A549 (cell line): Measurements from ENCODE around the gene ERGIC1. TPM values are rescaled to one million over a fixed set of nuclear protein-coding genes. Genes with fewer than 3 reads are reported as not detected.
A peak's percentile ranks its signal among the peaks of the same experiment; 100 is the strongest.

Experiments
- ATAC-seq, 2 experiments: fragments of 200-7000 bp in 1 of 2; fragments of >200 bp in 1 of 2; cut with Nextera tagmentation in 1 of 2; cut with Tn5 transposase in 1 of 2; 3 replicates each; pipeline versions ENCODE4 v1.8.0 to v1.9.1; 2018 to 2020; ENCODE audit warnings: mild to moderate bottlenecking in 1 of 2, moderate library complexity in 1 of 2
- CTCF ChIA-PET: fragments of 300-600 bp; sonication (Branson Sonifier 250); formaldehyde crosslinking; extraction: SDS; loops from one replicate; lab custom pipeline; 2021; ENCODE audit warnings: antibody characterized with exemption, inconsistent platforms; lab: Yijun Ruan, JAX
- POLR2A ChIA-PET: fragments of 350-600 bp; formaldehyde crosslinking; extraction: SDS; loops from one replicate; lab custom pipeline; 2021; ENCODE audit warnings: antibody characterized with exemption, inconsistent platforms; lab: Yijun Ruan, JAX
- DNase-seq, 2 experiments: peaks; one replicate each; pipeline versions ENCODE4 v3.0.0 to v3.0.0-alpha.2; 2011 to 2016; ENCODE audit warnings: low read depth in 1 of 2, low spot score in 1 of 2
- FAIRE-seq: peaks from 2 replicates; lab custom pipeline; 2011; peaks lifted over from hg19 to GRCh38; lab: Jason Lieb, UNC
- H3K27ac ChIP-seq, 2 experiments: fragments of >200 bp; sonication (Bioruptor Twin); formaldehyde crosslinking; 3 replicates each; pipeline ENCODE4 v1.5.1; 2016 to 2017
- H3K4me1 ChIP-seq: fragments of >200 bp; sonication (Bioruptor Twin); formaldehyde crosslinking; 3 replicates; pipeline ENCODE4 v1.6.1; 2016
- H3K4me2 ChIP-seq: fragments of >200 bp; sonication (Bioruptor Twin); formaldehyde crosslinking; 3 replicates; pipeline ENCODE4 v1.6.1; 2016
- H3K4me3 ChIP-seq: fragments of >200 bp; sonication (Bioruptor Twin); formaldehyde crosslinking; 3 replicates; pipeline ENCODE4 v1.5.1; 2016
- H3K9me3 ChIP-seq: fragments of >200 bp; sonication (Bioruptor Twin); formaldehyde crosslinking; 3 replicates; pipeline ENCODE4 v1.6.1; 2016
- CHD2 ChIP-seq: fragments of 150-350 bp; IDR thresholded peaks from 2 replicates; pipeline ENCODE4 v1.6.1; 2014; ENCODE audit warnings: low read length; ENCODE audit not compliant: partially characterized antibody
- EP300 ChIP-seq, 2 experiments: fragments of >200 bp; sonication (Bioruptor Twin); formaldehyde crosslinking; IDR thresholded peaks; 2 replicates in 1 of 2; 3 replicates in 1 of 2; pipeline ENCODE4 v1.6.1; 2016 to 2017
- HES2 ChIP-seq: fragments of >200 bp; sonication (Bioruptor Twin); formaldehyde crosslinking; IDR thresholded peaks from 2 replicates; pipeline ENCODE4 v1.6.1; 2016
- HOXA7 ChIP-seq: fragments of 250-450 bp; sonication (Bioruptor Pico); IDR thresholded peaks from 2 replicates; pipeline ENCODE4 v1.5.0; 2020; ENCODE audit warnings: mild to moderate bottlenecking, moderate library complexity
- HOXB5 ChIP-seq: fragments of 250-450 bp; sonication (Bioruptor Pico); IDR thresholded peaks from 2 replicates; pipeline ENCODE4 v1.5.0; 2020; ENCODE audit warnings: mild to moderate bottlenecking, moderate library complexity
- MAFK ChIP-seq: fragments of 450-650 bp; IDR thresholded peaks from 2 replicates; pipeline ENCODE4 v1.6.1; 2014; ENCODE audit not compliant: partially characterized antibody
- MAX ChIP-seq: IDR thresholded peaks from 2 replicates; pipeline ENCODE4 v1.6.1; 2012
- NFE2L2 ChIP-seq: fragments of 150-350 bp; conservative IDR thresholded peaks from 2 replicates; pipeline ENCODE4 v1.6.1; 2014; ENCODE audit warnings: low read length
- NPAS2 ChIP-seq: fragments of 250-450 bp; sonication (Bioruptor Pico); IDR thresholded peaks from 2 replicates; pipeline ENCODE4 v1.8.0; 2022; ENCODE audit warnings: mild to moderate bottlenecking, moderate library complexity, borderline replicate concordance
- NR3C1 ChIP-seq: fragments of >200 bp; sonication (Bioruptor Twin); formaldehyde crosslinking; IDR thresholded peaks from 3 replicates; pipeline ENCODE4 v1.6.1; 2017
- PHF8 ChIP-seq: fragments of 200-600 bp; sonication (generic); IDR thresholded peaks from 2 replicates; pipeline ENCODE4 v1.6.1; 2016; ENCODE audit warnings: low read depth, mild to moderate bottlenecking, antibody characterized with exemption, moderate library complexity, borderline replicate concordance
- POLR2A ChIP-seq: IDR thresholded peaks from 2 replicates; pipeline ENCODE4 v1.6.1; 2012; ENCODE audit warnings: mild to moderate bottlenecking, low read length
- RAD21 ChIP-seq, 2 experiments: fragments of >200 bp in 1 of 2; sonication (Bioruptor Twin) in 1 of 2; formaldehyde crosslinking in 1 of 2; IDR thresholded peaks in 1 of 2; conservative IDR thresholded peaks in 1 of 2; 2 replicates in 1 of 2; 3 replicates in 1 of 2; pipeline ENCODE4 v1.6.1; 2012 to 2018; ENCODE audit warnings: inconsistent platforms in 1 of 2
- RCOR1 ChIP-seq: fragments of 150-350 bp; IDR thresholded peaks from 2 replicates; pipeline ENCODE4 v1.6.1; 2014; ENCODE audit warnings: antibody characterized with exemption, low read length, low read depth
- RFX5 ChIP-seq: fragments of 450-650 bp; IDR thresholded peaks from 2 replicates; pipeline ENCODE4 v1.7.1; 2014; ENCODE audit warnings: antibody characterized with exemption, mild to moderate bottlenecking, moderate library complexity
- SMC3 ChIP-seq: fragments of >200 bp; sonication (Bioruptor Twin); formaldehyde crosslinking; IDR thresholded peaks from 3 replicates; pipeline ENCODE4 v1.6.1; 2018; ENCODE audit warnings: inconsistent platforms
- SREBF2 ChIP-seq: fragments of 450-650 bp; IDR thresholded peaks from 2 replicates; pipeline ENCODE4 v1.6.1; 2014; ENCODE audit warnings: mild to moderate bottlenecking, moderate library complexity
- TFCP2L1 ChIP-seq: fragments of 250-450 bp; sonication (Bioruptor Pico); IDR thresholded peaks from 2 replicates; pipeline ENCODE4 v1.5.0; 2021; ENCODE audit warnings: mild to moderate bottlenecking
- TP53 ChIP-seq: fragments of 250-450 bp; sonication (Bioruptor Pico); IDR thresholded peaks from 2 replicates; pipeline ENCODE4 v1.5.0; 2021; ENCODE audit warnings: mild to moderate bottlenecking, moderate library complexity
- USF2 ChIP-seq: fragments of 450-650 bp; IDR thresholded peaks from 2 replicates; pipeline ENCODE4 v1.6.1; 2014; ENCODE audit warnings: antibody characterized with exemption
- ZNF302 ChIP-seq: fragments of 250-450 bp; sonication (Bioruptor Pico); IDR thresholded peaks from 2 replicates; pipeline ENCODE4 v1.9.0; 2021; ENCODE audit warnings: inconsistent platforms, mild to moderate bottlenecking, moderate library complexity
- ZSCAN20 ChIP-seq: fragments of 250-450 bp; sonication (Bioruptor Pico); IDR thresholded peaks from 2 replicates; pipeline ENCODE4 v1.8.0; 2022; ENCODE audit warnings: mild to moderate bottlenecking, moderate library complexity
- WGBS: methylation state at CpG from one replicate; pipeline ENCODE4 v1.1.6; 2017; ENCODE audit errors: missing lambda C conversion rate; 5-methylcytosine and 5-hydroxymethylcytosine counted together
- polyA plus RNA-seq, 4 experiments: library from polyadenylated mRNA; depleted of rRNA in 3 of 4; stranded (reverse); fragments of >200 nt; fragmentation: RNase III in 1 of 4; extraction: RNeasy Plus Mini Kit Qiagen cat#74134 plus additional on column Dnase treatment in 1 of 4; gene quantifications; 2 replicates in 3 of 4; 3 replicates in 1 of 4; pipeline ENCODE4 v1.2.3, GENCODE V29; 2011 to 2017
- TF ChIP-seq, protein P1 (sequence below): fragments of 250-450 bp; sonication (Bioruptor Pico); IDR thresholded peaks from 2 replicates; pipeline ENCODE4 v1.5.0; 2020; ENCODE audit warnings: low read depth, mild to moderate bottlenecking, moderate library complexity

ERGIC1 gene
- polyA plus RNA-seq, 2 of the 4 experiments (the other 2 are of a cell fraction), result 176 to 304 TPM

GRCh38 chr5:172877466-172878260 is 43.6 kb downstream of the ERGIC1 start:
- Histone ChIP-seq H3K4me3 (no peak overlapping the region), H3K9me3 (no peaks in the 10 kb centered on the region), H3K27ac (peak overlapping the region; percentile 39 to 80; a peak in 5 of 6 replicates), H3K4me1 (peaks cover 64% of the 10 kb centered on the region), H3K4me2 (no peak overlapping the region)
- CTCF ChIA-PET, result interaction anchor here (0.8 to 1.8 kb wide), 3 partner anchors 28 to 170 kb away, joined by 3 read pairs; no protein-coding TSS in a partner anchor
- POLR2A ChIA-PET, result no interaction called here
- ATAC-seq, result no peak
- no peak for DNase-seq
- TF ChIP-seq ZNF302 (CRISPR knock-in tag) (no peak), MAFK (no peak), TP53 (CRISPR knock-in tag) (no peak), RCOR1 (no peak), RAD21 (conservative IDR thresholded peaks at IDR 0.05 in 1 of 2, IDR thresholded peaks at IDR 0.05 in 1 of 2) (no peak), TFCP2L1 (no peak), EP300 (IDR thresholded peaks at IDR 0.05) (no peak), ZSCAN20 (CRISPR knock-in tag) (no peak), HES2 (no peak), USF2 (no peak), RFX5 (no peak)
- FAIRE-seq, result no peak
- WGBS, result 90% methylated on average over 9 of the region's 9 CpGs

DNA sequence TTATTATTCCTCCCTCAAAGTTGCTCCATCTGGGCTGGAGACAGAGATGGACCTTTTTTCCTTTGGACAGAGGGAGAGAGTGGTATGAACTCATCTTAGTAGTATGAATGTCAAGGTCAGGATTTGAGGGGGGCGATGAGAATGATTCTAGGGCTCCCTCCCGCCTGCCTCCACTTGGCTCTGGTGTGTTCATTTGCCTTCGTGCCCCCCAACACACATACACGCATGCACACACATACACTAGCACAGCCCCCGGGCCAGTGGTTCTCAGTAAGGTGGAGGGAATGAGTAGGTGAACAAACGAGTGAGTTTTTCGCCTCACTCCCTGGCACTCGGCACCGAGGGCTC is 44.5 kb downstream of the ERGIC1 start:
- H3K27ac ChIP-seq, result peak overlapping the region in 1 of 2 experiments; percentile 80; a peak in 3 of 6 replicates
- peaks cover 63% of the 10 kb centered on the region for H3K4me1 ChIP-seq
- DNase-seq, result no peak
- no peaks in the 10 kb centered on the region for H3K9me3 ChIP-seq
- CTCF ChIA-PET, result interaction anchor here (1.1 kb wide), 1 partner anchor 171 kb away, joined by 3 read pairs; no protein-coding TSS in a partner anchor
- ATAC-seq, result no peak
- 95% methylated on average over 9 of the region's 9 CpGs for WGBS
- TF ChIP-seq HOXA7 (no peak), RFX5 (no peak), SREBF2 (no peak), MAX (no peak), SMC3 (no peak), CHD2 (no peak)
- POLR2A ChIA-PET, result no interaction called here
- H3K4me3 ChIP-seq, result no peak overlapping the region
- FAIRE-seq, result no peak
- H3K4me2 ChIP-seq, result no peak overlapping the region

DNA sequence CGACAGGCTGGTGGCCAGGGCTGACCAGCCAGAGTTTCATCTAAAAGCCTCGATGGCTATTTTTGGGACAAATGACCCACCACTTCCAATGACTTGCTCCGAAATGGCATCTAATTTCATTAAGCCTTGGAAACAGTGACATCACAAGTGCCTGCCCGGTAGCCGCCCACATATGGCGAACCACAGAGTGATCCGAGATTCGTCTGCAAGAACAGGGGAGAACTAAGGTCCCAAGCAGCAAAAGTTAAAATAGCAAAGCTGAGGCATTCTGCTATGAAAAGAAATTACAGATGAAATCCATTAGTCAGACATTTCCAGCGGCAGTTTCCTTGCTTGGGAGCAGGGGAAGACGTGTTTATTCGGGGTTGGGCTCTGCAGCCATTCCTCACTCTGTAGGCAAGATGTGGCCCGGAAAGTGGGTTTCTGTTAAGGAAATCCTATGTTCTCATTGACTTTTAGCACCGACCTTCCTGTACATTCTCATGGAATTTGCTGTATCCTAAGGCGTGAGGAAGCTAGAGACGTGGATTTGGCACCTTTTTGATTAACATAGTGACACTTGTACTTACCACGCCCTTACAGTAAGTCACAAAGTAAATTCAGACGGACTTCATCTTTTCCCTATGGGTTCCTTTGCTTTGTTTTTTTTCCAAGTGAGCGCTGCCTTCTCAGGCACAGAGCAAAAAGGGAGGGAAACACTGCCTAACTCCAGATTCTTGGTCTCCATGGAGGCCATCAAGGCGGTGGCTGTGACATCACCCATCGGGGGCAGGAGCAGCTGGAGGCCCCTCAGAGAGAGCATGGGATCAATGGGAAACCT is 45.1 kb downstream of the ERGIC1 start:
- no peak for TF ChIP-seq SREBF2
- no peak for TF ChIP-seq HOXB5 (CRISPR knock-in tag)
- no peak for TF ChIP-seq CHD2
- TF ChIP-seq NR3C1, result no peak
- TF ChIP-seq MAFK, result no peak
- TF ChIP-seq HOXA7, result no peak
- TF ChIP-seq NFE2L2, result no peak
- TF ChIP-seq NPAS2, result no peak
- TF ChIP-seq ZNF302 (CRISPR knock-in tag), result no peak
- TF ChIP-seq ZSCAN20 (CRISPR knock-in tag), result no peak
- TF ChIP-seq PHF8, result no peak
- no peak for TF ChIP-seq TFCP2L1
- TF ChIP-seq, protein P1, sequence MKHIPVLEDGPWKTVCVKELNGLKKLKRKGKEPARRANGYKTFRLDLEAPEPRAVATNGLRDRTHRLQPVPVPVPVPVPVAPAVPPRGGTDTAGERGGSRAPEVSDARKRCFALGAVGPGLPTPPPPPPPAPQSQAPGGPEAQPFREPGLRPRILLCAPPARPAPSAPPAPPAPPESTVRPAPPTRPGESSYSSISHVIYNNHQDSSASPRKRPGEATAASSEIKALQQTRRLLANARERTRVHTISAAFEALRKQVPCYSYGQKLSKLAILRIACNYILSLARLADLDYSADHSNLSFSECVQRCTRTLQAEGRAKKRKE (CRISPR knock-in tag), result no peak
- no peak for TF ChIP-seq POLR2A
- DNase-seq (no peak), FAIRE-seq (no peak), ATAC-seq (no peak)
- peak overlapping the region in 1 of 2 experiments; percentile 80; a peak in 3 of 6 replicates for H3K27ac ChIP-seq
- H3K4me2 ChIP-seq, result no peak overlapping the region
- WGBS, result 90% methylated on average over 20 of the region's 20 CpGs
- ChIA-PET CTCF (interaction anchor here (1.4 to 1.8 kb wide), 2 partner anchors 10 to 164 kb away, joined by 3 to 4 read pairs; no protein-coding TSS in a partner anchor), POLR2A (no interaction called here)
- H3K4me3 ChIP-seq, result no peak overlapping the region
- H3K9me3 ChIP-seq, result no peaks in the 10 kb centered on the region
- peaks cover 65% of the 10 kb centered on the region for H3K4me1 ChIP-seq
